T-cell (primary cell): ENCODE measurements around the gene ATOH7. TPM values are rescaled to one million over a fixed set of nuclear protein-coding genes. Genes with fewer than 3 reads are reported as not detected.
"Not testable (repeated sequence)": the region's sequence is repeated elsewhere in the genome, so short reads cannot be mapped to it uniquely, and the experiment has no call there.

Source experiments
- ATAC-seq, 4 experiments: fragments of 200-7000 bp in 3 of 4; fragments of 150-1000 bp in 1 of 4; cut with Tn5 transposase; replicated peaks in 1 of 4; 1 replicate in 3 of 4; 2 replicates in 1 of 4; pipeline ENCODE4 v1.10.0; 2021; ENCODE audit warnings: moderate library complexity in 3 of 4, mild to moderate bottlenecking in 2 of 4, moderate number of reproducible peaks in 1 of 4
- CTCF ChIA-PET, 2 donors: fragments of 300-600 bp; sonication (Branson Sonifier 250); formaldehyde crosslinking; loops; one replicate each; lab custom pipeline; 2022; ENCODE audit warnings: antibody characterized with exemption in 2 of 2; lab: Charles Lee
- POLR2A ChIA-PET, 2 donors: fragments of 300-600 bp; sonication (Branson Sonifier 250); formaldehyde crosslinking; loops; one replicate each; lab custom pipeline; 2022; ENCODE audit warnings: antibody characterized with exemption in 2 of 2; lab: Charles Lee
- DNase-seq, 35 experiments: peaks; one replicate each; pipeline versions ENCODE4 v3.0.0 to v3.0.0-alpha.2; 2013 to 2023
- H3K27ac ChIP-seq: one replicate; pipeline ENCODE4 v1.5.1; 2013; ENCODE audit warnings: low read length
- H3K27me3 ChIP-seq, 2 experiments: replicated peaks in 1 of 2; 1 replicate in 1 of 2; 2 replicates in 1 of 2; pipeline versions ENCODE4 v1.6.1 to v1.7.0; 2013; ENCODE audit warnings: low read length in 1 of 2, mixed read lengths in 1 of 2; ENCODE audit not compliant: control insufficient read depth in 2 of 2, insufficient read depth in 2 of 2; ENCODE audit errors: extremely low read depth in 1 of 2
- H3K36me3 ChIP-seq, 2 donors: 1 replicate in 1 of 2; 2 replicates in 1 of 2; pipeline versions ENCODE4 v1.6.1 to v1.7.0; 2013; ENCODE audit warnings: low read length in 1 of 2; ENCODE audit not compliant: control insufficient read depth in 2 of 2, insufficient read depth in 1 of 2; ENCODE audit errors: extremely low read depth in 1 of 2
- H3K4me1 ChIP-seq, 2 experiments: 1 replicate in 1 of 2; 2 replicates in 1 of 2; pipeline versions ENCODE4 v1.6.1 to v1.7.0; 2013; ENCODE audit warnings: low read length in 2 of 2, mixed read lengths in 1 of 2; ENCODE audit not compliant: insufficient read depth in 2 of 2, control insufficient read depth in 1 of 2; ENCODE audit errors: extremely low read depth in 1 of 2
- H3K4me3 ChIP-seq, 2 donors: 1 replicate in 1 of 2; 2 replicates in 1 of 2; pipeline versions ENCODE4 v1.5.1 to v1.7.0; 2013; ENCODE audit warnings: mild to moderate bottlenecking in 2 of 2, low read length in 1 of 2, moderate library complexity in 1 of 2; ENCODE audit not compliant: control insufficient read depth in 1 of 2; ENCODE audit errors: extremely low read depth in 1 of 2
- H3K9me3 ChIP-seq: 2 replicates; pipeline ENCODE4 v1.7.0; 2013
- H3K27ac Mint-ChIP-seq, 2 donors: one replicate each; pipeline ENCODE4 v1.8.0; 2020 to 2021; ENCODE audit warnings: mild to moderate bottlenecking in 2 of 2, mixed read lengths in 2 of 2
- H3K27me3 Mint-ChIP-seq, 2 donors: one replicate each; pipeline ENCODE4 v1.8.0; 2021 to 2022; ENCODE audit warnings: mixed read lengths in 2 of 2
- H3K36me3 Mint-ChIP-seq: one replicate; pipeline ENCODE4 v1.8.0; 2021; ENCODE audit warnings: mixed read lengths
- H3K4me1 Mint-ChIP-seq, 3 donors: one replicate each; pipeline ENCODE4 v1.8.0; 2020 to 2022; ENCODE audit warnings: mixed read lengths in 3 of 3, mild to moderate bottlenecking in 1 of 3
- H3K4me3 Mint-ChIP-seq, 3 donors: one replicate each; pipeline ENCODE4 v1.8.0; 2020 to 2022; ENCODE audit warnings: mild to moderate bottlenecking in 3 of 3, mixed read lengths in 3 of 3, moderate library complexity in 3 of 3
- H3K9me3 Mint-ChIP-seq, 3 donors: one replicate each; pipeline ENCODE4 v1.8.0; 2020 to 2022; ENCODE audit warnings: mixed read lengths in 3 of 3
- WGBS: methylation state at CpG from one replicate; pipeline ENCODE4 v1.1.5; 2013; ENCODE audit warnings: missing lambda C conversion rate; ENCODE audit not compliant: insufficient coverage; 5-methylcytosine and 5-hydroxymethylcytosine counted together
- total RNA-seq, 35 experiments: library from RNA in 6 of 35; stranded (reverse) in 6 of 35; fragments of 120-200 nt in 1 of 35; gene quantifications; one replicate each; pipeline versions ENCODE4 v1.2.1 to v1.2.4 and lab custom pipeline; 2013 to 2026

The ATOH7 gene
- total RNA-seq, 5 donors from 2014 or later (not counting 1 experiment from before 2014, with no cell fraction given): not detected

DNA sequence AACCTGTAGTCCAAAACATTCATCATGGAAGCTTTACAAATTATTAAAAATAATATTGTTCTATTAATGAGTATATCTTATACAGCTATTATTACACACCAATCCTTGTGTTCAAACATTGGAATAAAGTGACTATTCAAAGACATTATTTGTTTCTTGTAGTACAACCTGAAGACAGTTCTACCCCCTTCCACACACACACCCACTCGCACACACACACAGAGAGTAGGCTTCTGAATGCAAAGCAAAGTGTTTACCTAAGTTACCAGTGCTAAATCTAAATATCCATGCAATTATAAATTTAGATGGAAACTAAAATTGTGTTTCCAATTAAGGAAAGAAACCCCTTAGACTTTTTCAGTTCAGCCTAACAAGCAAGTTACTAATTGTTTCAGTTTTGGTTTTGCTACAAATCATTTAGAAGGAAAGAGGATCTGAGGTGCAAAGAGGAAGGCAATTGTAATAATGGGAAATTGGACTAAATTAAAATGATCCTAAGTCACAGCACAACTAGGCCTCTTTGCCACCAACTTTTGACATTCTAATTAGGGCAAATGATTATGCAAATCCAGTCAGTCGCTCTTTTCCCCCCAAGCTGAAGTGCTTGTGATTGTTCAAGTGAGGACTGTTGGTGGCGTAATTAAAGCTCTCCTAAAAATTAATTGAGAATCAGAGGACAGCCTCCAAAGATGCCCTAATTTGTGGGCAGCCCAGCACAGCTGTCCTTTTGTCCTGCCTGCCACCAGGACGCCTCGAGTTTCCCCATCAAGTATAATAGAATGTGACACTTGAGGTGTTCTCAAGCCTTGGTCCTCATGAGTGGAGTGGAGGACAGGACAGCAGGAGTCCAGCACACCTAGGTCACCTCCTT lies 19.9 kb upstream of the ATOH7 start:
- WGBS: no CpG with 5 or more reads among the region's 5 CpGs
- ATAC-seq (no peak), DNase-seq (no peak)
- H3K9me3 ChIP-seq: no peaks in the 10 kb centered on the region
- Mint-ChIP-seq H3K27ac (no peak overlapping the region), H3K4me3 (no peak overlapping the region), H3K27me3 (peaks cover 3 to 7% of the 10 kb centered on the region in 2 donors), H3K4me1 (no peaks in the 10 kb centered on the region), H3K36me3 (no peaks in the 10 kb centered on the region), H3K9me3 (no peaks in the 10 kb centered on the region)
- H3K27ac ChIP-seq: no peak overlapping the region
- ChIA-PET POLR2A (no interaction called here), CTCF (no interaction called here)
- no peaks in the 10 kb centered on the region for H3K27me3 ChIP-seq
- H3K4me3 ChIP-seq: no peak overlapping the region
- H3K4me1 ChIP-seq: no peaks in the 10 kb centered on the region
- no peaks in the 10 kb centered on the region for H3K36me3 ChIP-seq

DNA sequence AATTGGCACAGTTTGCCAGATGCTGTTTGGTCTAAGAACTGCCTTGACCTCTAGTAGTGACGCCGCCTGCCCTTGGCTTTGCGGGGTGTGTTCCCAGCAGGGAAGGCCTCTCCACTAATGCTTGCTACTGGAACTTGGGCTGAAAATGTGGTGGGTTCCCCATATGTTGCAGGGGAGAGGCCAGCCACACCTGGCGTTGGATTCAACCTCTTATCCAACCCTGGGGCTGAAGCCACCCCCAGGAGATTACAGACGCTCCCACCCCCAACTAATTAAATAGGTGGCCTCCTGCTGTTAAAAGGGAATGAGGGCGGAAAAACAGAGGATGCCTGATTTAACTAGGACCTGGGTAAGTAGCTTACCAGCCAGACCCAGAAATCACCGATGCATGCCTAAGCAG lies 19.2 kb upstream of the ATOH7 start:
- WGBS: 100% methylated on average over 3 of the region's 7 CpGs
- Mint-ChIP-seq H3K4me3 (no peak overlapping the region), H3K27ac (no peak overlapping the region), H3K36me3 (no peaks in the 10 kb centered on the region), H3K27me3 (peaks cover 3% of the 10 kb centered on the region in 2 donors), H3K4me1 (no peaks in the 10 kb centered on the region), H3K9me3 (no peaks in the 10 kb centered on the region)
- ChIA-PET CTCF (no interaction called here), POLR2A (no interaction called here)
- Histone ChIP-seq H3K27me3 (no peaks in the 10 kb centered on the region), H3K4me3 (no peak overlapping the region), H3K36me3 (no peaks in the 10 kb centered on the region), H3K27ac (no peak overlapping the region), H3K9me3 (no peaks in the 10 kb centered on the region), H3K4me1 (no peaks in the 10 kb centered on the region)
- ATAC-seq (no peak), DNase-seq (no peak)

DNA sequence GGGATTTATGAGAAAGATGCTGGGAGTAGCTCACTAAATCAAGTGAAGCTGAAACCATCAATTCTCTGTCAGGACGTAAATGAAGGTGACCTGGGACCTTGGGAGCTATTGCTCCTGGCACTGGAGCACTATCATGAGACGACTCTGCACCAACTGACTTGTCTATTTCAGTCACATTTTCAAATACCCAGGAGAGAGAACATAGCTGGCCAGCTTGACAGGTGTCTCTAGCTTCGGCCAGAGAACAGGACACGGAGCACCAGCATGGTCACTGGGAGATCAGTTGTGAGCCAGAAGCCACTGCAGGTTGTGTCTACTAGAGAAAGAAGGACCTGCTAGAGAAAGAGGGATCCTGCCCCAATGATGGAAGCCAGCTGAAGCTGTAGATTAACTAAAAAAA lies 17.4 kb upstream of the ATOH7 start:
- Mint-ChIP-seq H3K36me3 (no peaks in the 10 kb centered on the region), H3K27ac (no peak overlapping the region), H3K27me3 (peaks cover under 1 to 5% of the 10 kb centered on the region in 2 donors), H3K4me1 (no peaks in the 10 kb centered on the region), H3K9me3 (no peaks in the 10 kb centered on the region), H3K4me3 (no peak overlapping the region)
- Histone ChIP-seq H3K36me3 (no peaks in the 10 kb centered on the region), H3K4me1 (no peaks in the 10 kb centered on the region), H3K27me3 (no peaks in the 10 kb centered on the region), H3K27ac (no peak overlapping the region), H3K9me3 (no peaks in the 10 kb centered on the region), H3K4me3 (no peak overlapping the region)
- DNase-seq (no peak), ATAC-seq (no peak)
- POLR2A ChIA-PET: no interaction called here
- WGBS: 63% methylated on average over 2 of the region's 4 CpGs
- CTCF ChIA-PET: interaction anchor here in 1 of 2 donors (0.6 kb wide), 1 partner anchor 235 kb away, joined by 6 read pairs; no protein-coding TSS in a partner anchor

DNA sequence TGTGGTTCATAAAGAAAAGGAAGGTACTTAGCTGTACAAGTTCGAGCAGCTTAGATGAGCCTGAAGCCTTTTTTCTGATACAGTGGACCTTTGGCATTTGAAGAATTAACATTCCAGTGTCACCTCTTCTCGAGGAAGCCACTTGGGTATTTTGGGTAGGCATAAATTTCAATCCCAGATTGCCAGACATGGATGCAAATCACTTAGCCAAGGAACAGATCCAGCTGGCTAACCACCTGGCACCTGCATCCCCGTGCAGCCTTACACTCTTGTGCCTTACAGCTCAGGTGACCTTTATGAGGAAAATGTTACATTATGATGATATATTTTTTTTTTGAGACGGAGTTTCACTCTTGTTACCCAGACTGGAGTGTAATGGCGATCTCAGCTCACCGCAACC lies 16.0 kb upstream of the ATOH7 start:
- ATAC-seq (no peak), DNase-seq (no peak)
- Histone ChIP-seq H3K27ac (no peak overlapping the region), H3K36me3 (no peaks in the 10 kb centered on the region), H3K9me3 (no peaks in the 10 kb centered on the region), H3K4me3 (no peak overlapping the region), H3K27me3 (no peaks in the 10 kb centered on the region), H3K4me1 (no peaks in the 10 kb centered on the region)
- peaks cover 0 to 5% of the 10 kb centered on the region in 2 donors for H3K27me3 Mint-ChIP-seq
- WGBS: no CpG with 5 or more reads among the region's 6 CpGs
- no peaks in the 10 kb centered on the region for H3K4me1 Mint-ChIP-seq
- ChIA-PET POLR2A (no interaction called here), CTCF (no interaction called here)
- H3K27ac Mint-ChIP-seq: no peak overlapping the region
- H3K4me3 Mint-ChIP-seq: no peak overlapping the region
- no peaks in the 10 kb centered on the region for H3K36me3 Mint-ChIP-seq
- no peaks in the 10 kb centered on the region for H3K9me3 Mint-ChIP-seq

DNA sequence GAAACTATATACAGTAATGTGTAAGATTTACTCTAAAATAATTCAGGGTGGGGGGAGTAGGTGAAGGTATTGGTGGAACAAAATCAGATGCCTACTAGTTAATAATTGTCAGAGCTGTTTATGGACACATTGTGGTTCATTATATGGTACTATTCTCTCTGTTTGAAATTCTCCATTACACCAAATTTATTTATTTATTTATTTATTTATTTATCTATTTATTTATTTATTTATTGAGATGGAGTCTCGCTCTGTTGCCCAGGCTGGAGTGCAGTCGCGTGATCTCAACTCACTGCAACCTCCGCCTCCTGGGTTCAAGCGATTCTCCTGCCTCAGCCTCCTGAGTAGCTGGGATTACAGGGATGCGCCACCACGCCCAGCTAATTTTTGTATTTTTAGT lies 14.5 kb upstream of the ATOH7 start:
- H3K4me1 ChIP-seq, H3K4me3 ChIP-seq, H3K36me3 ChIP-seq, H3K9me3 ChIP-seq, CTCF ChIA-PET, H3K9me3 Mint-ChIP-seq, H3K27me3 ChIP-seq, ATAC-seq, H3K4me3 Mint-ChIP-seq, POLR2A ChIA-PET, H3K4me1 Mint-ChIP-seq, DNase-seq, H3K27ac Mint-ChIP-seq, H3K27me3 Mint-ChIP-seq, H3K27ac ChIP-seq, H3K36me3 Mint-ChIP-seq: not testable (repeated sequence)
- WGBS: no CpG with 5 or more reads among the region's 7 CpGs

DNA sequence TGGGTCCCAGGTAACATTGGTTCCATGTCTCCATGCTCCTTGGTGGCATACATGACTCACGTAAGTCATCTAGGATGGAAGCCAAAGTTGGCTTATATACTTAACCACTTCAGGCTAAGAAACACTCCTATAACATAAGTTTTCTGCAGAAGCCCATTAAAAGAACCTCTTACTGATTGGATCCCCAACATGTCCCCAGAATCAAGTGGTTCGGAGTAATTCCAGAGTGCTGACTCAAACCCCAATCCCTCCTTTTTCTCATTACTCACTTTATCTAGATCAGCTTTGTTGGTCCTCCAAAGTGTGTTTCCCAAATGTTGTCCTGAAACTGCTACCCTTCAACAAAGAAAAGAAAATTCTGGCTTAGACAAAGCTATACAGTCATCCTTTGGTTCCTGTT lies 10.1 kb upstream of the ATOH7 start:
- Histone ChIP-seq H3K4me1 (no peaks in the 10 kb centered on the region), H3K27me3 (peaks cover 0 to 2% of the 10 kb centered on the region in 2 experiments), H3K4me3 (no peak overlapping the region), H3K36me3 (no peaks in the 10 kb centered on the region), H3K27ac (no peak overlapping the region), H3K9me3 (no peaks in the 10 kb centered on the region)
- ATAC-seq: no peak
- no peaks in the 10 kb centered on the region for H3K36me3 Mint-ChIP-seq
- no peaks in the 10 kb centered on the region for H3K4me1 Mint-ChIP-seq
- ChIA-PET POLR2A (no interaction called here), CTCF (no interaction called here)
- H3K9me3 Mint-ChIP-seq: no peaks in the 10 kb centered on the region
- H3K27me3 Mint-ChIP-seq: peaks cover 6 to 10% of the 10 kb centered on the region in 2 donors
- no peak for DNase-seq
- H3K4me3 Mint-ChIP-seq: no peak overlapping the region
- H3K27ac Mint-ChIP-seq: no peak overlapping the region
- 100% methylated on average over 2 of the region's 2 CpGs for WGBS
